HG02759 (cell line): ENCODE measurements around the gene PPP2R1A.
"Not testable (repeated sequence)": the region's sequence is repeated elsewhere in the genome, so short reads cannot be mapped to it uniquely, and the experiment has no call there.

Experiments
- ATAC-seq: cut with Tn5 transposase; IDR thresholded peaks from one replicate; pipeline ENCODE4 v1.9.1; 2021; ENCODE audit warnings: mild to moderate bottlenecking, moderate library complexity; ENCODE audit not compliant: unreplicated experiment

PPP2R1A gene

DNA sequence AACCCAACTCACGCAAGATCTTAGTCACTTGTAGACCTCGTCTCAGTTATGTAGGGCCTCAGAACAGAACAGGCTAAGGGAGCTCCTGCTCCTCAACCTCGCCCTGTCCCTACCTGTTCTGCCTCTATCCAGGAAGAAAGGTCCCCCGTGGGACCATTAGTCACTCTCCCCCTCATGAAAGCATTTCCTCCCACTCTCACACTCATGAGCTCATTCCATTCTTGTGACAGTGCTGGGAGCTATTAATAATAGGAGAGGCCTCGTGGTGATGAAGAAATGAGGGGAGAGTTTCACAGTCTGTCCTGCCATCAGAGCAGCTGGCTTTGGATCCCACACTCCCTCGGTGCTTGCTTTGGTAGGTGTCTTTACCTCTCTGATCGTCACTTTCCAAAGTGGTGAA is 10.2 kb downstream of the PPP2R1A start:
- no peak for ATAC-seq

DNA sequence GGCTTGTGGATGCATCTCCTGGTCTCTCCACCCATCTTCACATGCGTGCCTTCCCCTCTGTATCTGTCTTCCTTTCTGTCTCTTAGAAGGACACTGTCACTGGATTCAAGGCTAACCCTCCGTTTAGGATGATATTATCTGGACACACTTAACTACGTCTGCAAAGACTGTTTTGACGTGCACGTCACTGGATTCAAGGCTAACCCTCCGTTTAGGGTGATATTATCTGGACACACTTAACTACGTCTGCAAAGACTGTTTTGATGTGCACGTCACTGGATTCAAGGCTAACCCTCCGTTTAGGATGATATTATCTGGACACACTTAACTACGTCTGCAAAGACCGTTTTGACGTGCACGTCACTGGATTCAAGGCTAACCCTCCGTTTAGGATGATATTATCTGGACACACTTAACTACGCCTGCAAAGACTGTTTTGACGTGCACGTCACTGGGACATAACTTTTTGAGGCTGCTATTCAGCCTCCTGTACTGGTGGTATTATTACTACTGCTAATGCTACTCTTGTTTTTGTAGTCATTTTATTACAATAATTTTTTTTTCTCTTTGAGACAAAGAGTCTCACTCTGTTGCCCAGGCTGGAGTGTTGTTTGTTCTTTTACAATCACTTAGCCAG is 11.0 kb downstream of the PPP2R1A start:
- not testable (repeated sequence) for ATAC-seq

DNA sequence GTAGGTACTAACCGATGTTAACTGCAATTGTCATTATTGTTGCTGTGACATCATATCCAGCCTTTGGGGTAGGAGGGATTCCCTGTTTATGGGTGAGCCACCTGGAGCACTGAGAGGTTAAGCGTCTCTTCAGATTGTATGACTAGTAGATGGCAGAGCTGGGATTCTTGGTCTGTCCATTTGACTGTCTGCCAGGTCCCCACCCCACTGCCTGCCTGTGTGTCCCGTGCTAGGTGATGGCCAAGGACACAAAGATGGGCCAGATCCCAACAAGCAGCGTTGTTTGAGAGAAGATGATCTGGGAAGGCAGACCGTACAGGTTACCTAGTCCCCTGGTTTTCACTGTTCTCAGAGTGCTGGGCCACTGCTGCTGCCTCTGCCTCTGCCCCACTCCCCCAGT is 16.6 kb downstream of the PPP2R1A start:
- no peak for ATAC-seq

DNA sequence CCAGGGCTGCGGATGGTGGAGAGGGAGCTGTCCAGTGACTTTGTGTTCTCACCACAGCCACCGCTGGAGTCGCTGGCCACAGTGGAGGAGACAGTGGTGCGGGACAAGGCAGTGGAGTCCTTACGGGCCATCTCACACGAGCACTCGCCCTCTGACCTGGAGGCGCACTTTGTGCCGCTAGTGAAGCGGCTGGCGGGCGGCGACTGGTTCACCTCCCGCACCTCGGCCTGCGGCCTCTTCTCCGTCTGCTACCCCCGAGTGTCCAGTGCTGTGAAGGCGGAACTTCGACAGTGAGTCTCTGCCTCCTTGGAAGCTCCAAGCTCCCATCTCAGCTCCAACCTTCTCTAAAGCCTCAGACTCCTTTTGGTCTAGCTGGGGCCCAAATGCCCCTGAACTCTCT is 21.4 kb downstream of the PPP2R1A start:
- ATAC-seq: no peak

DNA sequence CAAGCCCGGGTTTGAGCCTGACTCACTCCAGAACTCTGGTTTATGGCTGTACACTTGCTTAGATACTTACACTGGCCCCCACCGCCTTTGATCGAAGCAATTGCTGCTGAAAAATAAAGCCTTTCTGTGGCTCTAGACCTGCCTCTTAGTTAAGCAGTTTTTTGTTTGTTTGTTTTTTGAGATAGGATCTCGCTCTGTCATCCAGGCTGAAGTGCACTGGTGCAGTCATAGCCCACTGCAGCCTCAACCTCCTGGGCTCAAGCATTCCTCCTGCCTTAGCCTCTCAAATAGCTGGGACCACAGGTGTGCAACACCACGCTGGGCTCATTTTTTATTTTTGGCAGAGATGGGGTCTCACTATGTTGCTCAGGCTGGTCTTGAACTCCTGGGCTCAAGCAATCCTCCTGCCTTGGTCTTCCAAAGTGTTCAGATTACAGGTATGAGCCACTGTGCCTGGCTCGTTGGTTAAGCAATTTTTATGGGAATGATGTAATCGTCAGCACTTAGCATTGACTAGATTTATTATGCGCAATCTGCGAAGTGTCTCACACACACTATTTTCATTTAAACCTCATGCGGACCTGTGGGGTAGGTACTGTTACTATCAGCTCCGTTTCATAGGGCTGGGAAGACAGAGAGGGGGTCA is 22.2 kb downstream of the PPP2R1A start:
- no peak for ATAC-seq

DNA sequence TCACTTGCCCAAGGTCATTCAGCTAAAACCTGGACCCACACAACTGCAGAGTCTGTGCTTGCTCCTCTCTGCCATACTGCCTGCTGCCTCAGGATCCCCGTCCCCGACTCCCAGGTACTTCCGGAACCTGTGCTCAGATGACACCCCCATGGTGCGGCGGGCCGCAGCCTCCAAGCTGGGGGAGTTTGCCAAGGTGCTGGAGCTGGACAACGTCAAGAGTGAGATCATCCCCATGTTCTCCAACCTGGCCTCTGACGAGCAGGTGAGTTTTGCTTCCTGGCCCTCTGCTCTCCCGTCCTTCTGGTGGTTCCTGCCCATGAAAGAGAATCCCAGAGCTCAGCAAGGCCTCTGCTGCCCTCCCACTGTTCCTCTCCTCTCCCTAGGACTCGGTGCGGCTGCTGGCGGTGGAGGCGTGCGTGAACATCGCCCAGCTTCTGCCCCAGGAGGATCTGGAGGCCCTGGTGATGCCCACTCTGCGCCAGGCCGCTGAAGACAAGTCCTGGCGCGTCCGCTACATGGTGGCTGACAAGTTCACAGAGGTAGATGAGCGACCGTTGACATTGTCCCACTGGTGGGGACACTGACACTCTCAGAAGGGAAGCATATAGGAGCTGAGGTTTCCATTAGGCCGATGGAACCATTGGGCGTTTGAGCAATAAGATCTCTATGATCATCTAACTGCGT is 22.9 kb downstream of the PPP2R1A start:
- ATAC-seq: no peak

DNA sequence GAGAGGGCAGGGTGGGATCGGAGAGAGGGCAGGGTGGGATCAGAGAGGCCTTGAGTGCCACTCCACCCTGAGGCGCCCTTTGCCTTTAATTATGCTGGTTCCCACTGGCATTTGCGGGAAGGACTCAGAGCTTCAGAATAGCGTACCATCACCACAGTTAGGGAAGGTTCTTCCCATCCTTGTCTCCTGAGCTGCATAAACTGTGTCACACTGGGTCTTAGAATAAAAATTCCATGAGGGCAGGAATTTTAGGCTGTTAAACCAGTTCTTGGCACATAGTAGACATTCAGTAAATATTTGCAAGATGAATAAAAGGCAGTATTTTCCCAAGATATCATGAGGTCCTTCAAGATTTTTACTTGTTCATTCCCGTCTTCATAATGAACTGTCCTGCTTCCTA is 24.4 kb downstream of the PPP2R1A start:
- ATAC-seq: no peak

DNA sequence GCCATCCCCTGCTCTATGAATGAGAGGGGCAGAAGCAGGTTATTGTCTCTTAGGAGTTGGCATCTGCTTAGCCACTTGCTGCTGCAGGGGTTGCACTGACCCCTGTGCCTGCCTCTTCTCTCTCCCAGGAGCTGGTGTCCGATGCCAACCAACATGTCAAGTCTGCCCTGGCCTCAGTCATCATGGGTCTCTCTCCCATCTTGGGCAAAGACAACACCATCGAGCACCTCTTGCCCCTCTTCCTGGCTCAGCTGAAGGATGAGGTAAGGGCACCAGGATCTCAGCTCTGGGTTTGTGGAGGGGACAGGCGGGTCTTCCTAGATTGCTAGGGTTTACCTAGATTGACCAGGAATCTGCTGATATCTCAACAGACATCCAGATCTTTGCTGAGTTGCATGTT is 26.5 kb downstream of the PPP2R1A start:
- no peak for ATAC-seq

DNA sequence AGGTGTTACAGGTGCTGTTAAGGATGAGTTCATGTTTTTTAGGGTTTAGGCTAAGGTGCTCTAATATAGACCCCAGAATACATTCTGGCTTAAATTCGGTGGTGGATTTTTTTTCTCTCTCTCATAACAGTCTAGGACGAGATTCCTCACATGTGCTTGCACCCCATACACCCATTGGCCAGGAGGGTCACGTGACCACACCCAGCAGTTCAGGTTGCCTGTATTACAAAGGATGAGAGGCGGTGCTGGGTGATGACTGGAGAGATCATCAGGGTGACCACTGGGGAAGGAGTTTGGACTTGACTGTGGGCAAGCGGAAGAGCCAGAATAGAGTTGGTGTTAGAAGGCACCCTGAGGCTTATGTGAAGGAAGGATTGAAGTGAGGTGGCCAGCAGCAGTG is 27.7 kb downstream of the PPP2R1A start:
- ATAC-seq: no peak

DNA sequence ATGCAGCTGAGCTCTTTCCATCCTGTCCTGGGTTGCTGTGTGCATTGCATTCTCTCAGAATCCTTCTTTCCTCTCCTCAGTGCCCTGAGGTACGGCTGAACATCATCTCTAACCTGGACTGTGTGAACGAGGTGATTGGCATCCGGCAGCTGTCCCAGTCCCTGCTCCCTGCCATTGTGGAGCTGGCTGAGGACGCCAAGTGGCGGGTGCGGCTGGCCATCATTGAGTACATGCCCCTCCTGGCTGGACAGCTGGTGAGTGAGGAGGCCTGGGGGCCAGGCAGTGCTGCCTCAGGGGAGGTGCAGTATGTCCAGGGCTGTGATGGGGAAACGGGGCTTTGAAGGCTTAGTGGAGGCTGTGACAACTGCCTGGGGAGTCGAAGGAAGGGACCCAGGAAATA is 29.8 kb downstream of the PPP2R1A start:
- no peak for ATAC-seq

DNA sequence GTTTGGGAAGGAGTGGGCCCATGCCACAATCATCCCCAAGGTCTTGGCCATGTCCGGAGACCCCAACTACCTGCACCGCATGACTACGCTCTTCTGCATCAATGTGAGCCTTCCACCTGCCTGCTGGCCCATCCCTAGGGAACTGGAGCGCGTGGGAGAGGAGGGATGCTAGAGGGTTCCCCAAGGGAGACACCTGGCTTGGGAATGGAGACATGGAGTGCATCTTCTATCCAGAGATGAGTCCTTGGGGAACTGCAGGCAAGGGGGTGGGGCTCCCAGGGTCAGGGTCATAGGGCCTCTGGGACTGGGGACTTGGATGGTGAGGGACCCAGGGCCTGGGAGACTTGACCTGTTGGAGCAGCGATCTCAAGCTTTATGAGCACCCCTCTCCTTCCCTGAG is 31.2 kb downstream of the PPP2R1A start:
- ATAC-seq: no peak

DNA sequence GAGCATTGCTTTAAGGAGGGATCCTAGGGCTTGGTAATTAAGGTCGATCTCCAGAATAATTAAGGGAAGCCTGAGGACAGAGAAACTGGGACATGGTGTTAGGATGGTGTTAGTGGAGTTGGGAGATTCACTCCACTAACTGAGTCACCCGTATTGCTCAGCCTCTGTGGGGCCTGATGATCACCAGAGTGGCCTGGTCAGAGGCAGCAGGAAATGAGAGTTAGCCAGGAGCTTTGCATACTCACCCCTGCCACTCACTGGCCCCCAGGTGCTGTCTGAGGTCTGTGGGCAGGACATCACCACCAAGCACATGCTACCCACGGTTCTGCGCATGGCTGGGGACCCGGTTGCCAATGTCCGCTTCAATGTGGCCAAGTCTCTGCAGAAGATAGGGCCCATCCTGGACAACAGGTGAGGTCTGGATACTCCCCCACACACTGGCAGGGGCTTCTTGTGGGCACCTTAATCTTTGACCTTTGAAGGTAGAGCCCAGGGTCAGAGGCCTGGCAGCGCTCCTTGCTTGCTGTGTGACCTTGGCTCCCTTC is 32.1 kb downstream of the PPP2R1A start:
- ATAC-seq: no peak

DNA sequence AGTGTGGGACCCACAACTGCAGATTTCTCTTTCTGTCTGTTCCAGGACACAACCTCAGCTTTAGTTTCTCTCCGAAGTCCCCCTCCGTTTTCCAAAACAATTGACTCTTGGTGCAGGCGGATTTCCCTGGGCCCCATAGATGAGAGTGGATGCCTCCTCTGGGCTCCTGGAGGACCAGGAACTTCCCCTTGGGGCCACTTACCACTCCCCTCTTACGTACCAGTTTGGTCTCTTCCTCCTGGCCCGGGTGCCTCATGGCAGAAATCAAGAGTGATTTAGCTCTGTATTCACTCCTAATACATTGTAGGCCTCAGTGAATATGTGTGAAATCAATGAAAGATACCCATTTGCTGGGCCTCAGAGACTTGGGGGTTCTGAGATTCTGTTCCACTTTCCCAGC is 34.4 kb downstream of the PPP2R1A start:
- ATAC-seq: no peak

DNA sequence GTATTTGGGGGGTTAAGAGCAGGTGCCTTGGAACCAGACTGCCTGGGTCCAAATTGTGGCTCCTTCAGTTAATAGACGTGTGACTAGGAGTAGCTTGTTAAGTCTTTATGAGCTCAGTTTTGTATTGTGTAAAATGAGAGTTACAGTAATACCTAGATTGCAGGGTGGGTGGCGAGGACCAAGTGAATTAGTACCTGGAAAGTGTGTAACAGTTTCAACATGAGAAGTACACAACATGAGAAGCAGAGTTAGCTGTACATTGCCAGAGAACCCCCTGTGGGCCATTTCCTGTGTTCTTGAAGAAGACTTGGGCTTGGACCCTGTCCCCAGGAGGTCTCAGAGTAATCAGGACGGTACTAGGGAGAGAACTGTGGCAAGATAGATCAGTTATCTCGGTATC is 36.8 kb downstream of the PPP2R1A start:
- no peak for ATAC-seq

DNA sequence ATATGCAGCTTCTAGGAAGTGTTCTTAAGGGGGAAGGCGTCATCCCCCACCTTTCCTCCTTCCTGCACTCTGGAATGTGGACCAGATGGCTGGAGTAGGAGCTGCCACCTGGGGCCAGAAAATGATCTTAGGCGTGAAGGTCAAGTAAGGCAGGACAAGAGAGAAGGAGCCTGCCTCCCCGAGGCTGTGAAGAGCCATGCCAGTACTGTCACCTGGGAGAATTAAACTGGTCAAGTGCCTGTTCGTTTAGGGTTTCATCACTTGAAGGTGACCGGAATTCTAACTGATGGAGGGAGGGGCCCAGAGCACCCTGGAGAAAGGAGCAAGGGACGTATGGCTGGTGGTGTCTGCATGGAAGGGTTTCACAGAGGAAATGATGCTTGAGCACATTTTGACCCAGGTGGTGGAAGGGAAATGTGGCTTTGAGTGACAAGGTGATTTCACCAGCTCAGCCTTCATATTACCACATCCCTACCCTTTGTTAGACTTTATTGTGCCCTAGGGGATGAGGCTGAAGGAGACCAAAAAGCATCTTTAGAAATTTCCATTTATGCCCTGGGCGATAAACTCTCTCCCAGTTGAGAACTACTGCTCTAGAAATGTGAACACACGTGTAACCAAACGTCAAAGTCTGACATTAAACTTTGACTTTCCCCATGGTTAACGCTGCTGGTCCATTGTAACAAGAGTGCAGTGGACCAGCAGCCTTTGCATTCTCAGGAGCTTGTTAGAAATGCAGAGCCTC is 37.5 kb downstream of the PPP2R1A start:
- ATAC-seq: no peak

DNA sequence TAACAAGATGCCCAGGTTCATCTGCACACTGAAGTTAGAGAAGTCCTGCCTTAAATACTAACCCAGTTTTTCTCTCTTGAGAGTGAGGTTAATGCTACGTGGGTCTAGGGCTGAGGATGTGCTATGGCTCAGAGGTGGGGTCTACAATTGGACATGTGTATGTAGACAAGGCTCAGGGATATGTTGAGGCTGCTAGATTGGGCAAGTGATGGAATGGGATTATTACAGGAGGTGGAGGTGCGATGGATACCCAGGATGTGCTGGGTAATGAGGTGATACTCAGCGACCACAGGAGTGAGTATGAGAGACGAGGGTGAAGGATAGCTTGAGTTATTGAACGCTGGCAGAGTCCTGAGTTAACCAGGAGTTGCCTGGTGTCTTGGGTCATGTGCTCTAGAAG is 38.1 kb downstream of the PPP2R1A start:
- ATAC-seq: no peak

DNA sequence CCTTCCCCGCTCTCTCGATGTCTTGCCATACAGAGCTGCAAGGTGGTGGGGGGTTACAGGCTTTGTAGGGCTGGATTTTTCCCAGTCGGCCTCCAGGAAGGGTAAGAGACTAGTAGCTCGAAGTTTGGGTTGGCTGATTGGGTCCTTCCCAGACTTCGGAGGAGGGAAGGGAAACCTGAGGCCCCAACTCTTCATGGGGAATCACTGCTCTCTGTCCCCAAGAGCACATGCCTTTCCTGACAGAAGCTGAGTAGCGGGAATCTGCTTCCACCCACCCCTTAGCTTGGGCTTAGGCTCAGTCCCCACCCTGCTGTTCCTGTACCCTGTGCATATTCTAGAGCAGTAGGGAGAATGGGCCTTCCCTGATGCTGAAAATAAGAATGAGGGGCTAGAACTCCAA is 39.7 kb downstream of the PPP2R1A start:
- ATAC-seq: no peak

DNA sequence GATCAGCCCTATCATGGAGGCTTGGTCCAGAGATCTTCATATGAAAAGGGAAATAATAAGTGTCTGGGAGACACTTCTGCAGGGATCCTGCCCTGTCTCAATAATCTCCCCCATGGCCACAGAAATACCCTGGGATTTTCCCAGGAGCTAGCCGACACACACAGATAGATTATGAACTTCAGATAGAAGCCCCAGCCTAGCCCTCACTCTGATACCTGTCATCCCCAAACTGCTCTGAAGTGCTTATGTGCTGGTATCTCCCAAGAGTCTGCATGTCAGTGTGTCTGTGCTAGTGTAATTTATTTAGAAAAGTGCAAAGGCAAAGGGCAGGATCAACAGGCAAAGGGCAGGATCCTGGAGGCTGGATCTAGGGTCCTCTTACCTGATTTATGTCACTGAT is 40.8 kb downstream of the PPP2R1A start:
- no peak for ATAC-seq

DNA sequence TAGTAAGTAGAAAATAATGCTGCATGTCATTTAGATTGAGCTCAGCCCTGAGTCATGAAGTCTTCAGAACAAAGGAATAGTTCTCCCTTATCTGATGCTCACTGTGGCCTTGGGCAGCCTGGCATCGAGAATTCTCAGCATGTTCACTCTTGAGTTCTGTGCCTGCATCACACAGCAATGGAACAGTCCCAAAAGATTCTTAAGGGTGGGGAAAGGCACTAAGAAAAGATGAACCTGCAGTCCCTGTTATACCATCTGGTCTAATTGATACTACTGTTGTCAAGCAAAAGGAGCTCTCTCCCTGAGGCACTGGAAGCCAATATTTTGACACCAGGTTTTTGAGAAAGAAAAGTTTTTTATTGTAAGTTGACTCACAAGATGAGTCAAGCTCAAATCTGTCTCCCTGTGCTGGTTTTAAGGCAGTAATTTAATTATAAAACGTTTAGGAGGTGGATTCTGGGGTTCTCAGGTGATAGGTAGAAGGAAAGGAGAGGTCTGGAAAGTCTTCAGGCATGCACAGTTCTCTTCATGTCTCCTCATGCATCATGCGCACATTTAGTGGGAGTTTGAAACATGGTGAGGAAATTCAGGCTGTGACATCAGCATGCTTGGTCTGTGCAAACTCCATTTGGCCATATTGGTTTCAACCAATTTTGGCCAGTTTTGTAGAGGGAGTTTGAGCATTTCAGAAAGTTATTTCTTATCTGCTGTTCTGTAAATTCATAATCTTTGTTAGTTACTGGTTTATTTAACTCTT is 41.5 kb downstream of the PPP2R1A start:
- no peak for ATAC-seq

DNA sequence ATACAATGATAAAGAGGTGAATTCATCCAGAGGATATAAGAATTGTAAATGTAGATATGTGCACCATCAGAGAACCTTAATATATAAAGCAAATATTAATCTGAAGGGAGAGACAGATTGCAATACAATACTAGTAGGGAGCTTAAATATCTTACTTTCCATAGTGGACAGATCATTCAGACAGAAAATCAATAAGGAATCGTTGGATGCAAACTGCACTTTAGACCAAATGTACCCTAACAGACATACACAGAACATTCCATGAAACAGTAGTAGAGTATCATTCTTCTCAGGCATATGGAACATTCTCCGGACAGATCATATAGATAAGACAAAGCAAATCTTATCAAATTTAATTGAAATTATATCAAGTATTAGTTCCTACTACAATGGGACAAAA is 44.6 kb downstream of the PPP2R1A start:
- no peak for ATAC-seq

DNA sequence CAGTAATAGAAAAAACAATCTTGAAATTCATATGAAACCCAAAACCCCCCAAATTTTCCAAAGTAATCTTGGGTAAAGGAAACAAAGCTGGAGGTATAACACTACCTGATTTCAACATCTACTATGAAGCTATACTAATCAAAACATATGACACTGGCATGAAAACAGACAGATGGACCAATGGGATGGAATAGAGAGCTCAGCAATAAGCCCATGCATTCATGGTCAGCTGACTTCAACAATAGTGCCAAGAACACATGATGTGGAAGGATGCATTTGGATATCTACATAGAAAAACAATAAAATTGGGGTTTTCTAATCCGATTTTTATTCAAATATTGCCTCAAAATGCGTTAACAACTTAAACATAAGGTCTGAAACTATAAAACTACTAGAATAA is 47.3 kb downstream of the PPP2R1A start:
- no peak for ATAC-seq
